Ovary (tissue), 9 donors: Measurements from ENCODE around the gene CHCHD6. TPM values are rescaled to one million over a fixed set of nuclear protein-coding genes. Genes with fewer than 3 reads are reported as not detected.

Experiments
- DNase-seq, 5 donors: peaks; one replicate each; pipeline ENCODE4 v3.0.0-alpha.2; 2019 to 2020
- H3K27ac ChIP-seq, 2 donors: fragments of 200-600 bp; one replicate each; pipeline versions ENCODE4 v1.5.1 to v1.8.0; 2019 to 2022
- H3K27me3 ChIP-seq: fragments of 200-600 bp; one replicate; pipeline ENCODE4 v1.8.0; 2022
- H3K36me3 ChIP-seq: fragments of 200-600 bp; sonication (generic); one replicate; pipeline ENCODE4 v1.5.1; 2019
- H3K4me1 ChIP-seq: one replicate; pipeline ENCODE4 v1.8.1; 2013; ENCODE audit warnings: mild to moderate bottlenecking, moderate library complexity; ENCODE audit not compliant: insufficient read depth
- H3K4me3 ChIP-seq: fragments of 200-600 bp; sonication (generic); one replicate; pipeline ENCODE4 v1.5.1; 2017
- H3K9me3 ChIP-seq, 2 donors: fragments of 200-600 bp in 1 of 2; sonication (generic) in 1 of 2; one replicate each; pipeline versions ENCODE4 v1.5.1 to v1.8.1; 2013 to 2019; ENCODE audit warnings: mild to moderate bottlenecking in 1 of 2, moderate library complexity in 1 of 2
- EP300 ChIP-seq: sonication (generic); formaldehyde crosslinking; IDR thresholded peaks from one replicate; pipeline ENCODE4 v1.6.1; 2017; ENCODE audit warnings: antibody characterized with exemption
- POLR2A ChIP-seq: fragments of 450-650 bp; IDR thresholded peaks from one replicate; pipeline ENCODE4 v1.6.1; 2017; ENCODE audit warnings: antibody characterized with exemption, mild to moderate bottlenecking, moderate library complexity
- WGBS, 3 donors: extraction: QIAGEN DNeasy Blood & Tissue Kit in 1 of 3; methylation state at CpG; one replicate each; pipeline versions ENCODE4 v1.1.5 to v1.1.7; 2013 to 2017; 5-methylcytosine and 5-hydroxymethylcytosine counted together
- intact Hi-C, 4 donors: fragments of 100-400 bp; cut with DNase I; formaldehyde crosslinking; loops; one replicate each; pipeline versions ENCODE4 v1.11.0 to v1.15.1; 2022 to 2023
- polyA plus RNA-seq, 2 donors: library from polyadenylated mRNA; stranded (reverse); fragments of 200-250 nt in 1 of 2; fragments of 350-450 nt in 1 of 2; fragmentation: Illumina TruSeq in 1 of 2; extraction: RNeasy Lipid Tissue Mini Kit (QIAGEN cat#74804) in 1 of 2; gene quantifications; one replicate each; pipeline ENCODE4 v1.2.3, GENCODE V29; 2013 to 2014
- total RNA-seq, 7 donors: library from RNA; depleted of rRNA in 2 of 7; stranded (reverse); fragments of >200 nt in 2 of 7; fragmentation: NEBNext Ultra II Directional in 3 of 7; extraction: Animal tissue kit (Norgen Biotek cat#: 25700) in 3 of 7; gene quantifications; one replicate each; pipeline versions ENCODE4 v1.1.0 to v1.2.4, GENCODE V29; 2016 to 2023
- TF ChIP-seq, protein P1 (sequence below), 3 donors: fragments of 450-650 bp in 2 of 3; fragments of 200-600 bp in 1 of 3; IDR thresholded peaks; one replicate each; pipeline versions ENCODE4 v1.5.1 to v1.8.0; 2016 to 2022; ENCODE audit warnings: antibody characterized with exemption in 3 of 3, mild to moderate bottlenecking in 1 of 3
- donor health status: DM: no; HTN: no; CAD: no; lungs with moderate emphysema.
- donor health status: DM: no; HTN: no; CAD: no.
- donor health status: Bipolar disorder and iron deficiency.
- donor health status: DM: yes; HTN: yes; CAD: no.
- donor health status: DM: no; HTN: no; CAD: no.
- donor health status: DM: yes; HTN: yes; CAD: no.

Gene CHCHD6
- total and polyA plus RNA-seq, 9 donors = 8.5 to 24.6 (median 19.5) TPM

DNA sequence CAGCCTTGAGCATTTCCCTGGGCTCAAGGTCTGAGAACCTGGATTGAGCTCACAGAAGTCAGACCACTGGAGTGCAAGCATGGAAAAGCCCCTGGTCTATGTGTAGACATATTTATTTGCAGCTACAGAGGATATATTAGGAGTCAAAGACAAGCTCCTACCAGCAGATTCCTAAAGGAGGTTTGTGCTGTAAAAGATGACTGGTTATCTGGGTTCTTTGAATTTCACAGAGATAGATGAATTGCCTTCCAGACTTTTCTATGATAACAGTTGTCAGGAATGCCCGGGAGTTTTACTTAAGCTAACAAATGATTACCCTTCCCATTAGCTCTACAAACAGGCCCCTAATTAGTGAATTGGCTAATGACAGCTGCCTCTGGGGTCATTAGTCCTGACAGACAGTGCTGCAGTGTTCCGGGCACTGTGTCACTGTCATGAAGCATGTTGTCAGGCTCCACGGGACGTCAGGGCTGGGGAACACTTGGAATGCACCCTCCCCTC lies 230.0 kb downstream of the CHCHD6 start:
- WGBS, 3 donors = 34 to 48% (median 47%) methylated on average over 4 of the region's 4 CpGs
- no peaks in the 10 kb centered on the region for H3K27me3 ChIP-seq
- H3K4me3 ChIP-seq = no peak overlapping the region
- H3K36me3 ChIP-seq = no peaks in the 10 kb centered on the region
- no peaks in the 10 kb centered on the region for H3K9me3 ChIP-seq
- no peaks in the 10 kb centered on the region for H3K4me1 ChIP-seq
- intact Hi-C loops = no loop called here
- no peak for DNase-seq
- H3K27ac ChIP-seq = no peak overlapping the region
- no peak for TF ChIP-seq POLR2A
- TF ChIP-seq, protein P1, sequence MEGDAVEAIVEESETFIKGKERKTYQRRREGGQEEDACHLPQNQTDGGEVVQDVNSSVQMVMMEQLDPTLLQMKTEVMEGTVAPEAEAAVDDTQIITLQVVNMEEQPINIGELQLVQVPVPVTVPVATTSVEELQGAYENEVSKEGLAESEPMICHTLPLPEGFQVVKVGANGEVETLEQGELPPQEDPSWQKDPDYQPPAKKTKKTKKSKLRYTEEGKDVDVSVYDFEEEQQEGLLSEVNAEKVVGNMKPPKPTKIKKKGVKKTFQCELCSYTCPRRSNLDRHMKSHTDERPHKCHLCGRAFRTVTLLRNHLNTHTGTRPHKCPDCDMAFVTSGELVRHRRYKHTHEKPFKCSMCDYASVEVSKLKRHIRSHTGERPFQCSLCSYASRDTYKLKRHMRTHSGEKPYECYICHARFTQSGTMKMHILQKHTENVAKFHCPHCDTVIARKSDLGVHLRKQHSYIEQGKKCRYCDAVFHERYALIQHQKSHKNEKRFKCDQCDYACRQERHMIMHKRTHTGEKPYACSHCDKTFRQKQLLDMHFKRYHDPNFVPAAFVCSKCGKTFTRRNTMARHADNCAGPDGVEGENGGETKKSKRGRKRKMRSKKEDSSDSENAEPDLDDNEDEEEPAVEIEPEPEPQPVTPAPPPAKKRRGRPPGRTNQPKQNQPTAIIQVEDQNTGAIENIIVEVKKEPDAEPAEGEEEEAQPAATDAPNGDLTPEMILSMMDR (IDR thresholded peaks at IDR 0.05) = no peak
- TF ChIP-seq EP300 = no peak

DNA sequence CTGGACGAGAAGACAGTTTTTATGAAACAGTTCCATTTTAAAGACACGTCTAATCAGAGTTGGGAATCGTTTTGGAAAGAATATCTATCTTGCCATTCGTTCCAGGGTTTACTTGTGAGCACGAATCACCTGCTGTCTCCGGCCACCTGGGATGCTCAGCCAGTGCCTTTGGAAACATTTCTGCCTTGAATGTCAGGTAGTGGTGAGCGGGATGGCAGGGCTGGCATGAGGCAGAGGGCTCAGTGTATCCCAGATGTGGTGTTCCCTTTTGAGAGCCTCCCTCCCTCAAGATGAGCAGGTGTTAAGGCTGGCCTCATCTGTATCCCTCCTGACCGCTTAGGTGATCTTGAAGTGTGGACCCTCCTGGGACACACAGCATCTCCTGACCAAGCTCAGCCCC lies 231.0 kb downstream of the CHCHD6 start:
- H3K36me3 ChIP-seq = no peaks in the 10 kb centered on the region
- H3K4me3 ChIP-seq = no peak overlapping the region
- no peak for DNase-seq
- no peaks in the 10 kb centered on the region for H3K27me3 ChIP-seq
- TF ChIP-seq EP300 (no peak), POLR2A (no peak)
- TF ChIP-seq, protein P1 (IDR thresholded peaks at IDR 0.05) = no peak
- intact Hi-C loops = no loop called here
- H3K9me3 ChIP-seq = no peaks in the 10 kb centered on the region
- no peak overlapping the region for H3K27ac ChIP-seq
- H3K4me1 ChIP-seq = no peaks in the 10 kb centered on the region
- whole genome bisulfite sequencing, 3 donors = 93% methylated on average over 8 of the region's 8 CpGs

DNA sequence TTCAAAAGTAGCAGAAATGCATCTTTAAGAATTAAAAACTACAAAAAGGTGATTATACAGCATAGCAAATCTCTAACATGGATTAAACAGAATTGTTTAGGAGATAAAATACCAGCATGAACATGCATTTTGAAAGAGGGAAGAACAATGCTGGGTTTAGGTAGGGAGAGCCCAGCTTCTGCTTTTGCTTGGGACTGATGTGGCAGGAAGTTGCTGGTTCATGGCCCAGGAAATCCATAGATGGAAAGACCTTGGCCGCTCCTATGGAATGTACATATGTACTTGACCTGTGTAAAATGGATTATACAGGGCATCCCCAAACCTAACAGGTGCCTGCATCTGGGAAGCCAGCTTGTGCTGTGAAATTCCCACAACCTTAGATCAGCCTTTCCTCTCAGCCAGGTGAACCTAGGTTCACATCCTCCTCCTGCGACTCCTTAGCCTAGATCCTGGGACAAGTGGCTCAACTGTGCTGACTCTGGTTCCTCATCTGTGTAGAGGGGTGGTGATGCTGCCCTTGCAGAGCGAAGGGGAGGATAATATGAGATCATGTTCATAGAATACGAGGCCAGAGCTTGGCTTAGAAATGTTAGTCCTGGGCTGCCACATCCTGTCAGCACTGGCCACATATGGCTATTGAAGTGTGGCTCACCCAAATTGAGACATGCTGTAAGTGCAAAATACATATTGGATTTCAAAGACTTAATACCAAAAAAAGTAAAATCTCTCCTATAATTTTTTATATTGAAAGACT lies 231.9 kb downstream of the CHCHD6 start:
- Histone ChIP-seq H3K4me1 (no peaks in the 10 kb centered on the region), H3K4me3 (no peak overlapping the region), H3K36me3 (no peaks in the 10 kb centered on the region), H3K27ac (no peak overlapping the region), H3K27me3 (no peaks in the 10 kb centered on the region), H3K9me3 (no peaks in the 10 kb centered on the region)
- intact Hi-C loops = no loop called here
- DNase-seq = no peak
- TF ChIP-seq, protein P1 (IDR thresholded peaks at IDR 0.05) = no peak
- no peak for TF ChIP-seq POLR2A
- no peak for TF ChIP-seq EP300
- WGBS, 3 donors = 91 to 97% (median 94%) methylated on average over 4 of the region's 4 CpGs

DNA sequence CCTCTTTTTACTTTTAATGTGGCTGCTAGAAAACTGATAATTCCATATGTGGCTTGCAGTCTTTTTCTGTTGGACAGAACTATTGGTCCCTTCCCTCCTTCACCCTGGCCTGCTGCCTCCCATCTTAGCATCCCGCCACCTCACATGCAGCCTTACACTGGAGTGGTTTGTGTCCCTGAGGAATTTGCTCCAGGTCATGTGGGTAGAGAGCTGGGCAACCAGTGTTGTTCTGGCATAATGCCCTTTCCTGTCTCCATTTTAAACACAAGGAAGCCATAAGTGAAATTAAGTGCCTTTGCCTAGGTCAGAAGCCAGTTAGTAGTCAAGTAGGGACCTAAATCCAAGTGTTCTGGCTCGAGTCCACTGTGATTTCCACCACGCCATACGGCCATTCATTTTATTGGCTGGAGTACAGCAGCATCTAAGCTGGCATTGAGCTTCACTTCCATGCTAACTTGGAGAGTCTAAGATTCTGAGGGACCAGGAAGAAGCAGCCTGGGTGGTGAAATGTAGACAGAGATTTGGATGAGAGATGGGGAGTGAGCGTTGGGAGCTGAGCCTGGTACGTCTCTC lies 232.9 kb downstream of the CHCHD6 start:
- no peak for TF ChIP-seq EP300
- TF ChIP-seq, protein P1 (IDR thresholded peaks at IDR 0.05) = no peak
- H3K27ac ChIP-seq = no peak overlapping the region
- WGBS, 3 donors = 90 to 91% (median 90%) methylated on average over 6 of the region's 6 CpGs
- intact Hi-C loops = no loop called here
- no peaks in the 10 kb centered on the region for H3K27me3 ChIP-seq
- no peak overlapping the region for H3K4me3 ChIP-seq
- no peaks in the 10 kb centered on the region for H3K36me3 ChIP-seq
- DNase-seq = no peak
- no peaks in the 10 kb centered on the region for H3K4me1 ChIP-seq
- no peaks in the 10 kb centered on the region for H3K9me3 ChIP-seq
